Prostate gland (tissue), 2 donors: Measurements from ENCODE around the gene SLF1. TPM values are rescaled to one million over a fixed set of nuclear protein-coding genes. Genes with fewer than 3 reads are reported as not detected.

Source experiments
- DNase-seq: peaks from one replicate; pipeline ENCODE4 v3.0.0-alpha.2; 2019; ENCODE audit warnings: low spot score
- H3K27ac ChIP-seq, 2 donors: fragments of 200-600 bp; sonication (generic); 2 replicates each; pipeline ENCODE4 v1.5.1; 2017 to 2019
- H3K27me3 ChIP-seq: fragments of 200-600 bp; sonication (generic); replicated peaks from 2 replicates; pipeline ENCODE4 v1.5.1; 2019; ENCODE audit not compliant: insufficient read depth
- H3K36me3 ChIP-seq, 2 donors: fragments of 200-600 bp; sonication (generic); 1 replicate in 1 of 2; 2 replicates in 1 of 2; pipeline versions ENCODE4 v1.5.1 to v1.8.1; 2017 to 2019
- H3K4me1 ChIP-seq: fragments of 200-600 bp; sonication (generic); replicated peaks from 2 replicates; pipeline ENCODE4 v1.5.1; 2019
- H3K4me3 ChIP-seq, 2 donors: fragments of 200-600 bp; sonication (generic); 2 replicates each; pipeline ENCODE4 v1.5.1; 2017 to 2019
- H3K9me3 ChIP-seq: fragments of 200-600 bp; sonication (generic); 2 replicates; pipeline ENCODE4 v1.5.1; 2017
- POLR2A ChIP-seq: fragments of 450-650 bp; IDR thresholded peaks from one replicate; pipeline ENCODE4 v1.6.1; 2016; ENCODE audit warnings: antibody characterized with exemption, mild to moderate bottlenecking
- POLR2AphosphoS5 ChIP-seq: sonication (generic); formaldehyde crosslinking; IDR thresholded peaks from one replicate; pipeline ENCODE4 v1.6.1; 2017; ENCODE audit warnings: antibody characterized with exemption
- WGBS: methylation state at CpG from one replicate; pipeline ENCODE4 v1.1.5; 2018; 5-methylcytosine and 5-hydroxymethylcytosine counted together
- intact Hi-C: fragments of 100-400 bp; cut with DNase I; formaldehyde crosslinking; loops from one replicate; pipeline ENCODE4 v1.14.2; 2022
- total RNA-seq, 2 donors: library from RNA; depleted of rRNA; stranded (reverse); fragments of >200 nt; gene quantifications; one replicate each; pipeline ENCODE4 v1.1.0, GENCODE V29; 2016
- TF ChIP-seq, protein P1 (sequence below), 4 experiments: fragments of 200-600 bp in 2 of 4; fragments of 450-650 bp in 2 of 4; sonication (generic) in 2 of 4; IDR thresholded peaks; 1 replicate in 3 of 4; 2 replicates in 1 of 4; pipeline ENCODE4 v1.5.1; 2016 to 2019; ENCODE audit warnings: antibody characterized with exemption in 4 of 4, mild to moderate bottlenecking in 2 of 4, moderate library complexity in 2 of 4

Gene SLF1
- total RNA-seq, 2 donors from 2014 or later = 4.6 to 34.4 TPM

DNA sequence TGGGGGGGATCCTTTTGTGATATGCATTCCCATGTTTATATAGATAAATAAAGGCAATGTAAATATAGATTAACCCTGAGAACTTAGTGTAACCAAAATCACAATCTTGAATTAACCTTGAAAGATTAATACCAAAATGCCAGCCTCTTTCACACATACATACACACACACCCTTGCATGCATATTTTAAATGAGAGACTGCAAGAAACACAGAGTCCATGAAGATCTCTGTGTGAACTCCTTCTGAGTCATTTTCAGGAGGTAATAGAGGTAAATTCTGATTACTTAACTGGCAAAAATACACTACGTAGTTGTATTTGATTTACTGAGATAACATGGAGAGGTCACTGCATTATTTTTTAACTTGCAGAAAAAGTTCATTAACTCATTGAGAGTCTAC lies 118.0 kb downstream of the SLF1 start:
- Histone ChIP-seq H3K4me3 (no peak overlapping the region), H3K27ac (no peak overlapping the region), H3K27me3 (no peaks in the 10 kb centered on the region), H3K4me1 (no peaks in the 10 kb centered on the region), H3K36me3 (no peaks in the 10 kb centered on the region), H3K9me3 (no peaks in the 10 kb centered on the region)
- intact Hi-C loops = no loop called here
- DNase-seq = no peak
- TF ChIP-seq POLR2A (no peak), POLR2AphosphoS5 (no peak)
- TF ChIP-seq, protein P1, sequence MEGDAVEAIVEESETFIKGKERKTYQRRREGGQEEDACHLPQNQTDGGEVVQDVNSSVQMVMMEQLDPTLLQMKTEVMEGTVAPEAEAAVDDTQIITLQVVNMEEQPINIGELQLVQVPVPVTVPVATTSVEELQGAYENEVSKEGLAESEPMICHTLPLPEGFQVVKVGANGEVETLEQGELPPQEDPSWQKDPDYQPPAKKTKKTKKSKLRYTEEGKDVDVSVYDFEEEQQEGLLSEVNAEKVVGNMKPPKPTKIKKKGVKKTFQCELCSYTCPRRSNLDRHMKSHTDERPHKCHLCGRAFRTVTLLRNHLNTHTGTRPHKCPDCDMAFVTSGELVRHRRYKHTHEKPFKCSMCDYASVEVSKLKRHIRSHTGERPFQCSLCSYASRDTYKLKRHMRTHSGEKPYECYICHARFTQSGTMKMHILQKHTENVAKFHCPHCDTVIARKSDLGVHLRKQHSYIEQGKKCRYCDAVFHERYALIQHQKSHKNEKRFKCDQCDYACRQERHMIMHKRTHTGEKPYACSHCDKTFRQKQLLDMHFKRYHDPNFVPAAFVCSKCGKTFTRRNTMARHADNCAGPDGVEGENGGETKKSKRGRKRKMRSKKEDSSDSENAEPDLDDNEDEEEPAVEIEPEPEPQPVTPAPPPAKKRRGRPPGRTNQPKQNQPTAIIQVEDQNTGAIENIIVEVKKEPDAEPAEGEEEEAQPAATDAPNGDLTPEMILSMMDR (IDR thresholded peaks at IDR 0.05) = no peak
- WGBS = 73% methylated on average over 1 of the region's 1 CpG

DNA sequence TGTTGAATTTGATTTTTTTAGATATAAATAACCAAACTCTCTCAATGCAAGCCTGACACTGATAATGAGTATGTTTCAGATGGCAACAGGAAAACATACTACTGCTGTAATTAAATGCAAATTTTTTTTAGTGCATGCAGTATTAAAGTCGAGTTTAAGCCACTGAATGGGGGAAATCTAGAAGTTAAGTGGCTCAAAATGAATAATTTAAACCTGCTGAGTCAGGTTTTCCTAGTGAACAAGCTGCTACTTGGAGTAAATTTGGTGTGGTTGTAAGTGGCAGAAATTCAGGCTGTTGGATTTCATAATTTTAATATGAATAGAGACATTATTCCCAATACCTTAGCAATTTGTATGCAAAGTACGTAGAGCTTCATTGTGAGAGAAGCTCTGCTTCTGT lies 121.8 kb downstream of the SLF1 start:
- 65% methylated on average over 2 of the region's 2 CpGs for WGBS
- Histone ChIP-seq H3K36me3 (no peaks in the 10 kb centered on the region), H3K9me3 (no peaks in the 10 kb centered on the region), H3K27ac (no peak overlapping the region), H3K27me3 (no peaks in the 10 kb centered on the region), H3K4me1 (no peaks in the 10 kb centered on the region), H3K4me3 (no peak overlapping the region)
- no peak for DNase-seq
- TF ChIP-seq POLR2A (no peak), POLR2AphosphoS5 (no peak)
- TF ChIP-seq, protein P1 (IDR thresholded peaks at IDR 0.05) = no peak
- intact Hi-C loops = no loop called here

DNA sequence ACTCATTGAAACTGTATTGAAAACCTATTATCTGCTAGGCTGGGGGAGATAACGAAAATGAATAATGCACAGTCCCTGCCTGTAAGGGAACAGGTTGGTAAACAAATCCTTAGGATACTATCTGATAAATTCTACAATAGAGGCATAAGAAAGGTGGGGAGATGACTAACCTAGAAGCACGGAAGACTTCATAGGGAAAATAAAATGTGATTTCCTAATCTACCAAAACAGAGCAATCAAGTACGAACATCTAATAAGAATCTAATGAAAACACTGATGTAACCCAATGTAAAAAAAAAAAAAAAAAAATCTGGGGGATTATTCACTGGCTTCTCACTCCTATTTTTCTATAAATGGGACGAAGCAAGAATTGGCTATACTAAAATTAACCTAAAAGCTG lies 124.4 kb downstream of the SLF1 start:
- intact Hi-C loops = no loop called here
- Histone ChIP-seq H3K36me3 (no peaks in the 10 kb centered on the region), H3K4me3 (no peak overlapping the region), H3K4me1 (no peaks in the 10 kb centered on the region), H3K27me3 (no peaks in the 10 kb centered on the region), H3K9me3 (no peaks in the 10 kb centered on the region), H3K27ac (no peak overlapping the region)
- TF ChIP-seq POLR2A = no peak
- TF ChIP-seq, protein P1 (IDR thresholded peaks at IDR 0.05) = no peak
- TF ChIP-seq POLR2AphosphoS5 = no peak
- WGBS = 77% methylated on average over 4 of the region's 4 CpGs
- DNase-seq = no peak

DNA sequence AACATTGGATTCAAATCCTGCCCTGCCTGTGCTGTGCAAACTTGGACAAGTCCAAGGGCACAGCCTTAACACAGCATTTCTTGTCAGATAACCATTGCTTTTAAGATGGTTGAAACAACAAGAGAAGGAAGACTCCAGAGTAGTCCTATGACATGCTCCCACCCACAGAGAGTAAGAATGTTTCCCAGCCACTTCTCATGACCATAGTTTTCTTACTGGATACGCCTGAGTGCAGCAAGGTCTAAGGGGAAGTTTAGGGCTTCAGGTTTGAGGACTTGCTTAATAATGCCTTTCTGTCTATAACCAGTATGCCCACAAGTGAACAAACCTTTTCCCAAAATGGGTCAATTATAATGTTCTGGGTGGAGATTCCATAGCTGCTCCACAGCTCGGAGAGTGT lies 126.4 kb downstream of the SLF1 start:
- WGBS = 93% methylated on average over 2 of the region's 2 CpGs
- H3K4me3 ChIP-seq = no peak overlapping the region
- intact Hi-C loops = no loop called here
- no peaks in the 10 kb centered on the region for H3K9me3 ChIP-seq
- TF ChIP-seq POLR2AphosphoS5 (no peak), POLR2A (no peak)
- TF ChIP-seq, protein P1 (IDR thresholded peaks at IDR 0.05) = no peak
- H3K4me1 ChIP-seq = no peaks in the 10 kb centered on the region
- H3K36me3 ChIP-seq = no peaks in the 10 kb centered on the region
- H3K27me3 ChIP-seq = no peaks in the 10 kb centered on the region
- no peak overlapping the region for H3K27ac ChIP-seq
- no peak for DNase-seq

DNA sequence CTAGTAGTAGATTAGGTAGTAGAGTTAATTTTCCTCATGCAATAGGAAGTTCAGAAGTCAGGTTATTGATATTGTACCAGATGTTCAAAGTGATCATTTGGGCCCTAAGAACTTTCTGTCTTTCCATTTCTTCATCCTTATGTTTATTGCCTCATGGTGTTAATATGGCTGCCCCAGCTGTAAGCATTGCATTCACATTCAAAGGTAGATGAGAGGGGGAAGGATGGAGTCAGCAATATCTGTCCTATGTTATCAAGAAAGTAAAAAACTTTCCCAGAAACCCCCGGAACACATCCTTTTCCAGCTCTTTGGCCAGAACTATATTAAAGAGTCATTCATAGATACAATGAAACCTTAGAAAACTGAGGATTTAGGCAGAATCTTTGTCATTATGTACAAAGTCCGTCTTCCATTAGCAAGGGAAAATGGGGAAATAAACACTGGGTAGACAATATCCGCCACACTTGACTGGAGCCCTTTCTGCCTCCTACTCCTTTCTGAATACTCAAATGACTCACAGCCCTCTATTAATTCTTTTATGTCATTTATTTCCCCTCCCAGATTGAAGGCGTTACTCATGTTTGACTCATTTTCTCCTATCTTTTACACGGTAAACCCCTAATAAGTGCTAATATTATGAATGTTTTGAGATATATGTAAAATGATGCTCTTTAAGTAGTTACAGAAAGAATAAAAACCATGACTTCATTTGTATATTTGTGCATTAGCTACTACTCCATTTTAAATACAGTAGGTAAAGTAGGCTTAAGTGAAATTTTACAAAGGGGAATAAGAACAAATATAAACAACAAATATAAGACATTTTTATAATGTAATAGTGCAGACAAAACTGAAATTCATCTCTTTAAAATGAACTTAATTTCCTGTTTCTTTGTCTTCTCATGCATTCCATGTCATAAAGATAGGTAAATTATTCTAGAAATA lies 127.6 kb downstream of the SLF1 start:
- Histone ChIP-seq H3K4me1 (no peaks in the 10 kb centered on the region), H3K36me3 (no peaks in the 10 kb centered on the region), H3K9me3 (no peaks in the 10 kb centered on the region), H3K27me3 (no peaks in the 10 kb centered on the region), H3K4me3 (no peak overlapping the region), H3K27ac (no peak overlapping the region)
- no peak for TF ChIP-seq POLR2AphosphoS5
- no peak for TF ChIP-seq POLR2A
- TF ChIP-seq, protein P1 (IDR thresholded peaks at IDR 0.05) = no peak
- no peak for DNase-seq
- WGBS = 79% methylated on average over 5 of the region's 5 CpGs
- intact Hi-C loops = no loop called here
